OCI-LY7 (cell line): ENCODE data around the gene KRTAP9-3. TPM values are rescaled to one million over a fixed set of nuclear protein-coding genes. Genes with fewer than 3 reads are reported as not detected.
"Not testable (repeated sequence)": the region's sequence is repeated elsewhere in the genome, so short reads cannot be mapped to it uniquely, and the experiment has no call there.

Experiments
- BruUV-seq: library from RNA; stranded (reverse); fragments of 400-500 nt; replicated peaks from 2 replicates; lab custom pipeline; 2021; lab: Mats Ljungman, UMichigan
- CTCF ChIA-PET: fragments of 300-600 bp; sonication (Branson Sonifier 250); formaldehyde crosslinking; loops from one replicate; lab custom pipeline; 2022; ENCODE audit warnings: antibody characterized with exemption; ENCODE audit not compliant: unreplicated experiment; lab: Charles Lee
- POLR2A ChIA-PET: fragments of 300-600 bp; sonication (Branson Sonifier 250); formaldehyde crosslinking; loops from one replicate; lab custom pipeline; 2022; ENCODE audit warnings: antibody characterized with exemption; lab: Charles Lee
- DNase-seq: peaks from one replicate; pipeline ENCODE4 v3.0.0-alpha.2; 2015; ENCODE audit warnings: low spot score
- H2AFZ ChIP-seq: fragments of 200-600 bp; sonication (generic), shearing (Covaris generic); 2 replicates; pipeline ENCODE4 v1.6.1; 2014; ENCODE audit warnings: mild to moderate bottlenecking, antibody characterized with exemption, low read length, moderate library complexity
- H3K27ac ChIP-seq: fragments of 200-600 bp; sonication (generic); 2 replicates; pipeline ENCODE4 v1.5.1; 2014; ENCODE audit warnings: mixed run types, low read depth, mild to moderate bottlenecking, moderate library complexity, low read length, inconsistent platforms; ENCODE audit not compliant: poor library complexity, severe bottlenecking
- H3K36me3 ChIP-seq: fragments of 200-600 bp; sonication (generic); 2 replicates; pipeline ENCODE4 v1.6.1; 2014; ENCODE audit warnings: mild to moderate bottlenecking, antibody characterized with exemption, low read length, moderate library complexity, mixed read lengths; ENCODE audit not compliant: insufficient read depth
- H3K4me1 ChIP-seq: fragments of 200-600 bp; sonication (generic); 2 replicates; pipeline ENCODE4 v1.5.1; 2014; ENCODE audit warnings: mild to moderate bottlenecking, low read length; ENCODE audit not compliant: insufficient read depth, poor library complexity, severe bottlenecking
- H3K4me2 ChIP-seq: fragments of 200-600 bp; sonication (generic); 2 replicates; pipeline ENCODE4 v1.6.1; 2014; ENCODE audit warnings: mild to moderate bottlenecking, low read length
- H3K4me3 ChIP-seq: fragments of 200-600 bp; sonication (generic); 2 replicates; pipeline ENCODE4 v1.5.1; 2014; ENCODE audit warnings: mild to moderate bottlenecking, low read depth, low read length; ENCODE audit not compliant: poor library complexity, severe bottlenecking
- H3K79me2 ChIP-seq: fragments of 200-600 bp; sonication (generic); 2 replicates; pipeline ENCODE4 v1.6.1; 2016; ENCODE audit warnings: low read depth, mild to moderate bottlenecking, low read length, moderate library complexity, mixed read lengths; ENCODE audit not compliant: insufficient read depth
- H3K9me2 ChIP-seq: fragments of 200-600 bp; sonication (generic); 2 replicates; pipeline ENCODE4 v1.6.1; 2016; ENCODE audit warnings: mild to moderate bottlenecking, low read length, mixed read lengths; ENCODE audit not compliant: insufficient read depth
- H3K9me3 ChIP-seq: fragments of 200-600 bp; sonication (generic); 2 replicates; pipeline ENCODE4 v1.6.1; 2014; ENCODE audit warnings: mild to moderate bottlenecking, mixed run types, low read length, mixed read lengths
- H4K20me1 ChIP-seq: fragments of 200-600 bp; sonication (generic); 2 replicates; pipeline ENCODE4 v1.6.1; 2014; ENCODE audit warnings: mild to moderate bottlenecking, antibody characterized with exemption, low read length, moderate library complexity, mixed read lengths; ENCODE audit not compliant: insufficient read depth
- CTCF ChIP-seq: fragments of 200-600 bp; sonication (generic); conservative IDR thresholded peaks from 2 replicates; pipeline ENCODE4 v1.5.1; 2014; ENCODE audit warnings: mild to moderate bottlenecking, antibody characterized with exemption, low read length, moderate library complexity, mixed read lengths
- EZH2phosphoT487 ChIP-seq: fragments of 200-600 bp; sonication (generic); IDR thresholded peaks from 2 replicates; pipeline ENCODE4 v1.6.1; 2018; ENCODE audit warnings: low read depth, borderline replicate concordance, mild to moderate bottlenecking, mixed run types, antibody characterized with exemption, low read length, moderate library complexity, mixed read lengths
- intact Hi-C: fragments of 100-400 bp; cut with micrococcal nuclease; formaldehyde crosslinking; loops from one replicate; pipeline ENCODE4 v1.10.0; 2022; ENCODE audit not compliant: unreplicated experiment
- small RNA-seq: library from RNA; depleted of rRNA; stranded (forward); fragments of <200 nt; gene quantifications from one replicate; pipeline ENCODE3, GENCODE V24; 2014
- total RNA-seq, 2 experiments: library from RNA; depleted of rRNA in 1 of 2; stranded (reverse); fragments of >200 nt in 1 of 2; shearing (Covaris generic) in 1 of 2; gene quantifications; 2 replicates each; pipeline ENCODE4 v1.2.3, GENCODE V29; 2014 to 2022

The KRTAP9-3 gene
- total RNA-seq, 2 experiments from 2014 or later = not detected

GRCh38 chr17:41271858-41272257 is 39.6 kb downstream of the KRTAP9-3 start:
- no peak overlapping the region for H2AFZ ChIP-seq
- no peaks in the 10 kb centered on the region for H3K9me3 ChIP-seq
- H3K4me2 ChIP-seq = no peak overlapping the region
- no peak for DNase-seq
- H3K27ac ChIP-seq = no peak overlapping the region
- no peaks in the 10 kb centered on the region for H3K9me2 ChIP-seq
- H3K4me1 ChIP-seq = no peaks in the 10 kb centered on the region
- TF ChIP-seq EZH2phosphoT487 (no peak), CTCF (no peak)
- ChIA-PET POLR2A (no interaction called here), CTCF (no interaction called here)
- no peaks in the 10 kb centered on the region for H3K79me2 ChIP-seq
- intact Hi-C loops = no loop called here
- no TSS peak for BruUV-seq
- H4K20me1 ChIP-seq = no peaks in the 10 kb centered on the region
- no peaks in the 10 kb centered on the region for H3K36me3 ChIP-seq
- H3K4me3 ChIP-seq = no peak overlapping the region

GRCh38 chr17:41275648-41276190 is 43.5 kb downstream of the KRTAP9-3 start, which contains the start of gene KRTAP9-7:
Gene KRTAP9-7, plus strand, starts transcription at chr17:41275698. Its CDS starts 0 bp downstream, at chr17:41275698.
- CTCF ChIA-PET, H3K4me2 ChIP-seq, H3K4me3 ChIP-seq, H3K9me2 ChIP-seq, BruUV-seq, H3K27ac ChIP-seq, H3K9me3 ChIP-seq, H3K79me2 ChIP-seq, H3K4me1 ChIP-seq, H4K20me1 ChIP-seq, intact Hi-C loops, DNase-seq, POLR2A ChIA-PET, H3K36me3 ChIP-seq, H2AFZ ChIP-seq: not testable (repeated sequence)

- no peak for TF ChIP-seq CTCF
- TF ChIP-seq EZH2phosphoT487 = no peak
- BruUV-seq = no TSS peak
Observed at GRCh38 chr17:41278176-41278955, 46.1 kb downstream of the KRTAP9-3 start.

More at GRCh38 chr17:41278176-41278955, 46.1 kb downstream of the KRTAP9-3 start:
- intact Hi-C loops = no loop called here
- POLR2A ChIA-PET = no interaction called here
- no peaks in the 10 kb centered on the region for H3K36me3 ChIP-seq
- no peak for DNase-seq
- CTCF ChIA-PET = no interaction called here
- H3K27ac ChIP-seq = no peak overlapping the region
- no peaks in the 10 kb centered on the region for H3K9me3 ChIP-seq
- no peak overlapping the region for H3K4me2 ChIP-seq
- H4K20me1 ChIP-seq = no peaks in the 10 kb centered on the region
- H2AFZ ChIP-seq = no peak overlapping the region
- H3K4me3 ChIP-seq = no peak overlapping the region
- no peaks in the 10 kb centered on the region for H3K4me1 ChIP-seq
- H3K9me2 ChIP-seq = no peaks in the 10 kb centered on the region
- no peaks in the 10 kb centered on the region for H3K79me2 ChIP-seq

Small RNAs within 50 kb of the gene (small RNA-seq; reads per million reads assigned to genes)
- gene KRTAP4-17P = not detected
- not detected for gene KRTAP9-10P

Other genes starting within 250 kb of the KRTAP9-3 start
Only the 30 nearest of the 42 such genes appear.
- not detected in 2 replicates for gene KRTAP2-1, start 185.1 kb upstream of the KRTAP9-3 start, total RNA-seq (2014; rRNA removed; shearing (Covaris generic))
- gene KRTAP2-1, start 185.1 kb upstream of the KRTAP9-3 start, total RNA-seq (2022) = not detected in 2 replicates
- not detected in 2 replicates for gene KRTAP2-2, start 177.2 kb upstream of the KRTAP9-3 start, total RNA-seq (2014; rRNA removed; shearing (Covaris generic))
- gene KRTAP2-2, start 177.2 kb upstream of the KRTAP9-3 start, total RNA-seq (2022) = not detected in 2 replicates
- not detected in 2 replicates for gene KRTAP2-3, start 172.3 kb upstream of the KRTAP9-3 start, total RNA-seq (2014; rRNA removed; shearing (Covaris generic))
- not detected in 2 replicates for gene KRTAP2-3, start 172.3 kb upstream of the KRTAP9-3 start, total RNA-seq (2022)
- gene KRTAP2-4, start 166.6 kb upstream of the KRTAP9-3 start, total RNA-seq (2014; rRNA removed; shearing (Covaris generic)) = not detected in 2 replicates
- gene KRTAP2-4, start 166.6 kb upstream of the KRTAP9-3 start, total RNA-seq (2022) = not detected in 2 replicates
- gene KRTAP4-7, start 148.3 kb upstream of the KRTAP9-3 start, total RNA-seq (2014; rRNA removed; shearing (Covaris generic)) = not detected in 2 replicates
- not detected in 2 replicates for gene KRTAP4-7, start 148.3 kb upstream of the KRTAP9-3 start, total RNA-seq (2022)
- not detected in 2 replicates for gene KRTAP4-8, start 134.3 kb upstream of the KRTAP9-3 start, total RNA-seq (2014; rRNA removed; shearing (Covaris generic))
- not detected in 2 replicates for gene KRTAP4-8, start 134.3 kb upstream of the KRTAP9-3 start, total RNA-seq (2022)
- gene KRTAP4-16, start 130.2 kb upstream of the KRTAP9-3 start, total RNA-seq (2014; rRNA removed; shearing (Covaris generic)) = not detected in 2 replicates
- gene KRTAP4-16, start 130.2 kb upstream of the KRTAP9-3 start, total RNA-seq (2022) = not detected in 2 replicates
- not detected in 2 replicates for gene KRTAP4-9, start 127.1 kb upstream of the KRTAP9-3 start, total RNA-seq (2014; rRNA removed; shearing (Covaris generic))
- gene KRTAP4-9, start 127.1 kb upstream of the KRTAP9-3 start, total RNA-seq (2022) = not detected in 2 replicates
- gene KRTAP4-11, start 114.1 kb upstream of the KRTAP9-3 start, total RNA-seq (2014; rRNA removed; shearing (Covaris generic)) = not detected in 2 replicates
- gene KRTAP4-11, start 114.1 kb upstream of the KRTAP9-3 start, total RNA-seq (2022) = not detected in 2 replicates
- gene KRTAP4-12, start 108.3 kb upstream of the KRTAP9-3 start, total RNA-seq (2014; rRNA removed; shearing (Covaris generic)) = not detected in 2 replicates
- gene KRTAP4-12, start 108.3 kb upstream of the KRTAP9-3 start, total RNA-seq (2022) = not detected in 2 replicates
- not detected in 2 replicates for gene KRTAP4-6, start 91.9 kb upstream of the KRTAP9-3 start, total RNA-seq (2014; rRNA removed; shearing (Covaris generic))
- not detected in 2 replicates for gene KRTAP4-6, start 91.9 kb upstream of the KRTAP9-3 start, total RNA-seq (2022)
- gene KRTAP4-5, start 82.6 kb upstream of the KRTAP9-3 start, total RNA-seq (2014; rRNA removed; shearing (Covaris generic)) = not detected in 2 replicates
- gene KRTAP4-5, start 82.6 kb upstream of the KRTAP9-3 start, total RNA-seq (2022) = not detected in 2 replicates
- gene KRTAP4-4, start 71.7 kb upstream of the KRTAP9-3 start, total RNA-seq (2014; rRNA removed; shearing (Covaris generic)) = not detected in 2 replicates
- not detected in 2 replicates for gene KRTAP4-4, start 71.7 kb upstream of the KRTAP9-3 start, total RNA-seq (2022)
- not detected in 2 replicates for gene KRTAP4-3, start 64.2 kb upstream of the KRTAP9-3 start, total RNA-seq (2014; rRNA removed; shearing (Covaris generic))
- not detected in 2 replicates for gene KRTAP4-3, start 64.2 kb upstream of the KRTAP9-3 start, total RNA-seq (2022)
- gene KRTAP4-2, start 54.2 kb upstream of the KRTAP9-3 start, total RNA-seq (2014; rRNA removed; shearing (Covaris generic)) = not detected in 2 replicates
- not detected in 2 replicates for gene KRTAP4-2, start 54.2 kb upstream of the KRTAP9-3 start, total RNA-seq (2022)
- not detected in 2 replicates for gene KRTAP4-1, start 47.5 kb upstream of the KRTAP9-3 start, total RNA-seq (2014; rRNA removed; shearing (Covaris generic))
- gene KRTAP4-1, start 47.5 kb upstream of the KRTAP9-3 start, total RNA-seq (2022) = not detected in 2 replicates
- gene KRTAP9-1, start 42.6 kb upstream of the KRTAP9-3 start, total RNA-seq (2014; rRNA removed; shearing (Covaris generic)) = not detected in 2 replicates
- gene KRTAP9-1, start 42.6 kb upstream of the KRTAP9-3 start, total RNA-seq (2022) = not detected in 2 replicates
- not detected in 2 replicates for gene KRTAP9-2, start 5.8 kb upstream of the KRTAP9-3 start, total RNA-seq (2014; rRNA removed; shearing (Covaris generic))
- not detected in 2 replicates for gene KRTAP9-2, start 5.8 kb upstream of the KRTAP9-3 start, total RNA-seq (2022)
- gene KRTAP9-8, start 5.5 kb downstream of the KRTAP9-3 start, total RNA-seq (2014; rRNA removed; shearing (Covaris generic)) = not detected in 2 replicates
- gene KRTAP9-8, start 5.5 kb downstream of the KRTAP9-3 start, total RNA-seq (2022) = not detected in 2 replicates
- not detected in 2 replicates for gene KRTAP9-4, start 17.2 kb downstream of the KRTAP9-3 start, total RNA-seq (2014; rRNA removed; shearing (Covaris generic))
- not detected in 2 replicates for gene KRTAP9-4, start 17.2 kb downstream of the KRTAP9-3 start, total RNA-seq (2022)
- not detected in 2 replicates for gene KRTAP9-9, start 22.9 kb downstream of the KRTAP9-3 start, total RNA-seq (2014; rRNA removed; shearing (Covaris generic))
- gene KRTAP9-9, start 22.9 kb downstream of the KRTAP9-3 start, total RNA-seq (2022) = not detected in 2 replicates
- not detected in 2 replicates for gene KRTAP9-6, start 32.9 kb downstream of the KRTAP9-3 start, total RNA-seq (2014; rRNA removed; shearing (Covaris generic))
- not detected in 2 replicates for gene KRTAP9-6, start 32.9 kb downstream of the KRTAP9-3 start, total RNA-seq (2022)
- not detected in 2 replicates for gene KRTAP9-7, start 43.2 kb downstream of the KRTAP9-3 start, total RNA-seq (2014; rRNA removed; shearing (Covaris generic))
- not detected in 2 replicates for gene KRTAP9-7, start 43.2 kb downstream of the KRTAP9-3 start, total RNA-seq (2022)
- gene KRTAP29-1, start 70.4 kb downstream of the KRTAP9-3 start, total RNA-seq (2014; rRNA removed; shearing (Covaris generic)) = not detected in 2 replicates
- not detected in 2 replicates for gene KRTAP29-1, start 70.4 kb downstream of the KRTAP9-3 start, total RNA-seq (2022)
- not detected in 2 replicates for gene KRTAP16-1, start 76.9 kb downstream of the KRTAP9-3 start, total RNA-seq (2014; rRNA removed; shearing (Covaris generic))
- not detected in 2 replicates for gene KRTAP16-1, start 76.9 kb downstream of the KRTAP9-3 start, total RNA-seq (2022)
- gene KRTAP17-1, start 83.3 kb downstream of the KRTAP9-3 start, total RNA-seq (2014; rRNA removed; shearing (Covaris generic)) = not detected in 2 replicates
- gene KRTAP17-1, start 83.3 kb downstream of the KRTAP9-3 start, total RNA-seq (2022) = not detected in 2 replicates
- gene KRT33A, start 118.4 kb downstream of the KRTAP9-3 start, total RNA-seq (2014; rRNA removed; shearing (Covaris generic)) = not detected in 2 replicates
- gene KRT33A, start 118.4 kb downstream of the KRTAP9-3 start, total RNA-seq (2022) = not detected in 2 replicates
- gene KRT33B, start 137.4 kb downstream of the KRTAP9-3 start, total RNA-seq (2014; rRNA removed; shearing (Covaris generic)) = not detected in 2 replicates
- not detected in 2 replicates for gene KRT33B, start 137.4 kb downstream of the KRTAP9-3 start, total RNA-seq (2022)
- not detected in 2 replicates for gene KRT34, start 149.9 kb downstream of the KRTAP9-3 start, total RNA-seq (2014; rRNA removed; shearing (Covaris generic))
- gene KRT34, start 149.9 kb downstream of the KRTAP9-3 start, total RNA-seq (2022) = not detected in 2 replicates
- not detected in 2 replicates for gene KRT31, start 165.2 kb downstream of the KRTAP9-3 start, total RNA-seq (2014; rRNA removed; shearing (Covaris generic))
- gene KRT31, start 165.2 kb downstream of the KRTAP9-3 start, total RNA-seq (2022) = not detected in 2 replicates